CD4-positive, alpha-beta T cell (primary cell): ENCODE data around the gene PRDX2. TPM values are rescaled to one million over a fixed set of nuclear protein-coding genes. Genes with fewer than 3 reads are reported as not detected.

Experiments
- ATAC-seq: fragments of 200-7000 bp; cut with Tn5 transposase; one replicate; pipeline ENCODE4 v1.10.0; 2022; ENCODE audit warnings: mild to moderate bottlenecking; ENCODE audit not compliant: poor library complexity
- CTCF ChIA-PET: fragments of 350-600 bp; sonication (Branson Sonifier 250); formaldehyde crosslinking; loops from one replicate; lab custom pipeline; 2021; ENCODE audit warnings: antibody characterized with exemption, inconsistent platforms; lab: Charles Lee
- POLR2A ChIA-PET: fragments of 350-600 bp; sonication (Branson Sonifier 250); formaldehyde crosslinking; loops from one replicate; lab custom pipeline; 2021; ENCODE audit warnings: antibody characterized with exemption, inconsistent platforms; lab: Charles Lee
- DNase-seq, 14 experiments: peaks; one replicate each; pipeline ENCODE4 v3.0.0-alpha.2; 2013 to 2020; ENCODE audit warnings: mixed read lengths in 2 of 14
- H3K27ac ChIP-seq, 2 donors: one replicate each; pipeline versions ENCODE4 v1.5.1 to v1.7.0; 2013; ENCODE audit warnings: low read length in 2 of 2, low read depth in 1 of 2, mild to moderate bottlenecking in 1 of 2
- H3K27me3 ChIP-seq, 2 experiments: 1 replicate in 1 of 2; 2 replicates in 1 of 2; pipeline versions ENCODE4 v1.6.1 to v1.7.0; 2013; ENCODE audit warnings: low read length in 2 of 2, control low read depth in 1 of 2, mild to moderate bottlenecking in 1 of 2, moderate library complexity in 1 of 2; ENCODE audit not compliant: insufficient read depth in 2 of 2, control insufficient read depth in 1 of 2
- H3K36me3 ChIP-seq: one replicate; pipeline ENCODE4 v1.6.1; 2013; ENCODE audit warnings: low read length, control low read depth; ENCODE audit not compliant: insufficient read depth
- H3K4me1 ChIP-seq: one replicate; pipeline ENCODE4 v1.6.1; 2013; ENCODE audit warnings: low read length, control low read depth; ENCODE audit not compliant: insufficient read depth
- H3K4me3 ChIP-seq: one replicate; pipeline ENCODE4 v1.5.1; 2013; ENCODE audit warnings: mild to moderate bottlenecking, low read length, moderate library complexity
- H3K9me3 ChIP-seq, 2 experiments: 1 replicate in 1 of 2; 2 replicates in 1 of 2; pipeline versions ENCODE4 v1.6.1 to v1.7.0; 2013; ENCODE audit warnings: low read length in 2 of 2, mild to moderate bottlenecking in 2 of 2, control low read depth in 1 of 2, moderate library complexity in 1 of 2; ENCODE audit not compliant: control insufficient read depth in 1 of 2, insufficient read depth in 1 of 2
- H3K27ac Mint-ChIP-seq: one replicate; pipeline ENCODE4 v1.8.0; 2020; ENCODE audit warnings: mixed read lengths
- H3K27me3 Mint-ChIP-seq: one replicate; pipeline ENCODE4 v1.8.0; 2021; ENCODE audit warnings: mixed read lengths
- H3K36me3 Mint-ChIP-seq: one replicate; pipeline ENCODE4 v1.8.0; 2021; ENCODE audit warnings: low read depth, mixed read lengths
- H3K4me1 Mint-ChIP-seq: one replicate; pipeline ENCODE4 v1.8.0; 2021; ENCODE audit warnings: low read depth, mixed read lengths
- H3K4me3 Mint-ChIP-seq: one replicate; pipeline ENCODE4 v1.8.0; 2020; ENCODE audit warnings: mild to moderate bottlenecking, mixed read lengths
- H3K9me3 Mint-ChIP-seq: one replicate; pipeline ENCODE4 v1.8.0; 2020; ENCODE audit warnings: mixed read lengths
- intact Hi-C, 2 experiments: fragments of 100-400 bp; cut with DNase I in 1 of 2; cut with micrococcal nuclease in 1 of 2; formaldehyde crosslinking; loops; one replicate each; pipeline versions ENCODE4 v1.15.1 to v1.9.0; 2023 to 2025; cut with DNase I, micrococcal nuclease
- total RNA-seq, 174 experiments: library from RNA in 2 of 174; stranded (reverse) in 2 of 174; gene quantifications; one replicate each; pipeline ENCODE4 v1.2.3 and lab custom pipeline; 2021 to 2026
- TF ChIP-seq, protein P1 (sequence below): fragments of 200-600 bp; IDR thresholded peaks from one replicate; pipeline ENCODE4 v1.8.0; 2022; ENCODE audit warnings: antibody characterized with exemption, mild to moderate bottlenecking

Gene PRDX2
- total RNA-seq, 2 experiments from 2014 or later = 59.7 to 65.9 TPM

DNA sequence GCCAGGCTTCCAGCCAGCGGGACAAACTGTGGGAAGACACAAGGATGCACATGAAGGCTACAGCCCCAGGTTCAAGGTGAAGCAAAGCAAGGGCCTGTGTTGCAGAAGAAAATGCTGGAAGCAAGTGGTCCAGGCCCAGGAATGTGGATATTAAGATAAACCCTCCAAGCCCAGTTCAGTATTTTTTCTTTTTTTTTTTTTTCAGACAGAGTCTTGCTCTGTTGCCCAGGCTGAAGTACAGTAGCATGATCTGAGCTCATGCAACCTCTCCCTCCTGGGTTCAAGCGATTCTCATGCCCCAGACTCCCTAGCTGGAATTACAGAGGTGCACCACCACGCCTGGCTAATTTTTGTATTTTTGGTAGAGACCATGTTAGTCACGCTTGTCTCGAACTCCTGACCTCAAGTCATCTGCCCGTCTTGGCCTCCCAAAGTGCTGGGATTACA lies 4.4 kb downstream of the PRDX2 start:
- Mint-ChIP-seq H3K27ac (no peak overlapping the region), H3K4me3 (no peak overlapping the region), H3K27me3 (peaks cover 9% of the 10 kb centered on the region), H3K9me3 (no peaks in the 10 kb centered on the region), H3K36me3 (peaks cover 40% of the 10 kb centered on the region), H3K4me1 (peaks cover 38% of the 10 kb centered on the region)
- H3K27ac ChIP-seq = no peak overlapping the region
- H3K36me3 ChIP-seq = peaks cover 28% of the 10 kb centered on the region
- TF ChIP-seq, protein P1, sequence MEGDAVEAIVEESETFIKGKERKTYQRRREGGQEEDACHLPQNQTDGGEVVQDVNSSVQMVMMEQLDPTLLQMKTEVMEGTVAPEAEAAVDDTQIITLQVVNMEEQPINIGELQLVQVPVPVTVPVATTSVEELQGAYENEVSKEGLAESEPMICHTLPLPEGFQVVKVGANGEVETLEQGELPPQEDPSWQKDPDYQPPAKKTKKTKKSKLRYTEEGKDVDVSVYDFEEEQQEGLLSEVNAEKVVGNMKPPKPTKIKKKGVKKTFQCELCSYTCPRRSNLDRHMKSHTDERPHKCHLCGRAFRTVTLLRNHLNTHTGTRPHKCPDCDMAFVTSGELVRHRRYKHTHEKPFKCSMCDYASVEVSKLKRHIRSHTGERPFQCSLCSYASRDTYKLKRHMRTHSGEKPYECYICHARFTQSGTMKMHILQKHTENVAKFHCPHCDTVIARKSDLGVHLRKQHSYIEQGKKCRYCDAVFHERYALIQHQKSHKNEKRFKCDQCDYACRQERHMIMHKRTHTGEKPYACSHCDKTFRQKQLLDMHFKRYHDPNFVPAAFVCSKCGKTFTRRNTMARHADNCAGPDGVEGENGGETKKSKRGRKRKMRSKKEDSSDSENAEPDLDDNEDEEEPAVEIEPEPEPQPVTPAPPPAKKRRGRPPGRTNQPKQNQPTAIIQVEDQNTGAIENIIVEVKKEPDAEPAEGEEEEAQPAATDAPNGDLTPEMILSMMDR = no peak
- DNase-seq (peak in 1 of 14 experiments; percentile 32), ATAC-seq (no peak)
- H3K27me3 ChIP-seq = no peaks in the 10 kb centered on the region
- ChIA-PET CTCF (interaction anchor here (1.5 to 9.4 kb wide), 7 partner anchors 9 to 64 kb away, joined by 6 to 178 read pairs (median 14); partner anchors contain the start of genes HOOK2 and RNASEH2A), POLR2A (interaction anchor here (1.6 to 8.3 kb wide), 2 partner anchors 9 to 21 kb away, joined by 4 to 301 read pairs; partner anchors contain the start of genes HOOK2 and RNASEH2A)
- H3K9me3 ChIP-seq = no peaks in the 10 kb centered on the region
- H3K4me3 ChIP-seq = no peak overlapping the region
- H3K4me1 ChIP-seq = peaks cover 56% of the 10 kb centered on the region
- intact Hi-C loops = loop anchor here (2.0 to 5.0 kb wide), 2 partner anchors 80 to 120 kb away; no protein-coding TSS in a partner anchor

DNA sequence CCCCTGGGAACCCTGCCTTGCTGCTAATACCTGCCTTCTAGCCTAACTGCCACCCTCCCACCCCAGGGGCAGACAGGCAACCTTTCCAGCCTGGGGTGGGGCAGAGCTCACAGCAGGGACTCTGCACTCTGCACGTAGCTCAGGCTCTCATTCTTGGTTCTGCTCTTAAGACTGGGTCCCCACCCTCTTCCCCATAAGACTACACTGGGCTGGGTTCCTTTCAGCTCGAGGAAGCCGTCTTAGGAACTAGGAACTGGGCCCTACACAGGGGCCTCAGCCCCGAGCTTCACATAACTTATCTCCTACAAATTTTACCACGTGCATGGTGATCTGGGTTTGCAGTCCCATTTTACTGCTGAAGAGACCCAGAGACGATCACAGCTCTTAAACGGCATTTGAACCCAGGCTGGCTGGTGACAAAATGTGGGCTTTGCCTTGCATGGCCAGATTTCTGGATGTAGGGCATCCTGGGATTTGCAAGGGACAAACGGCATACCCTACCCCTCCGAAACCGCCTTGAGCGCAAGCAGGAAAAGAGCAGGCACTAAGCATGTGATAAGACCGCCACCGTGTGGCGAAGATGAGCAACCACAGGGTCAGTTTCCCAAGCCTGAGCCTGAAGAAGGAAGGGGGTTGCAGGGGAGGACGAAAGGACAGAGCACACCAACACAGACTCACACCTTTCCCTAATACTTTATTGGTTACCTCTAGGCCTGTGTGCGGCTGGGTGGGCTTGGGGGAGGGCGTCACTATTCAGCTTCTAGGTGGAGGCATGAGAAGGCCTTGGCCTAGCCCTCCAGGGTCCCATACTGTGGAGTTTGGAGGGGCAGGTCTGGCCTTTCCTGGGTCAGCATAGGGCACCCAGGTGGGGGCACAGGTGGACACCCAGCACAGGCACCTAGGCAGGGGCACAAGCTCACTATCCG lies 5.2 kb downstream of the PRDX2 start:
- Histone ChIP-seq H3K9me3 (no peaks in the 10 kb centered on the region), H3K27me3 (no peaks in the 10 kb centered on the region), H3K4me3 (peak overlapping the region; percentile 37), H3K4me1 (peaks cover 52% of the 10 kb centered on the region), H3K36me3 (peaks cover 28% of the 10 kb centered on the region), H3K27ac (peak overlapping the region; percentile 54 to 55)
- TF ChIP-seq, protein P1 = peak; percentile 94
- H3K4me1 Mint-ChIP-seq = peaks cover 36% of the 10 kb centered on the region
- CTCF ChIA-PET = interaction anchor here (0.7 to 9.4 kb wide), 16 partner anchors 9 to 80 kb away, joined by 3 to 178 read pairs (median 6); partner anchors contain the start of genes HOOK2 and RNASEH2A
- H3K36me3 Mint-ChIP-seq = peaks cover 44% of the 10 kb centered on the region
- POLR2A ChIA-PET = interaction anchor here (0.8 to 8.3 kb wide), 10 partner anchors 9 to 95 kb away, joined by 3 to 348 read pairs (median 4); partner anchors contain the start of genes GCDH, HOOK2 and RNASEH2A
- peaks cover 10% of the 10 kb centered on the region for H3K27me3 Mint-ChIP-seq
- ATAC-seq (peak; percentile 7), DNase-seq (peak in 13 of 14 experiments; percentile 65 to 90 (median 70))
- H3K27ac Mint-ChIP-seq = peak overlapping the region; percentile 82
- intact Hi-C loops = loop anchor here (1.0 to 5.0 kb wide), 7 partner anchors 10 to 119 kb away; partner anchors contain the start of gene RNASEH2A (in 1 of the 2)
- no peaks in the 10 kb centered on the region for H3K9me3 Mint-ChIP-seq
- peak overlapping the region; percentile 82 for H3K4me3 Mint-ChIP-seq

DNA sequence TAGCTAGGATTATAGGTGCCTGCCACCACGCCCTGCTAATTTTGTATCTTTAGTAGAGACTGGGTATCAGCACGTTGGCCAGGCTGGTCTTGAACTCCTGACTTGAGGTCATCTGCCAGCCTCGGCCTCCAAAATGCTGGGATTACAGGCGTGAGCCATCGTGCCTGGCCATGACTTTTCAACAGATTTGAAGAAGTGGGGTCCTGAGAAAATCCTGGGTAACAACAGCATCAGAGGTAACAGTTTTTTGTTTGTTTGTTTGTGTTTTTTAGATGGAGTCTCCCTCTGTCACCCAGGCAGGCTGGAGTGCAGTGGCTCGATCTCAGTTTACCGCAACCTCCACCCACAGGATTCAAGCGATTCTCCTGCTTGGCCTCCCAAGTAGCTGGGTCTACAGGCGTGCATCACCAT lies 6.6 kb downstream of the PRDX2 start:
- peaks cover 39% of the 10 kb centered on the region for H3K4me1 Mint-ChIP-seq
- ChIA-PET CTCF (interaction anchor here (1.9 to 9.4 kb wide), 7 partner anchors 11 to 78 kb away, joined by 7 to 178 read pairs (median 14); partner anchors contain the start of genes HOOK2 and RNASEH2A), POLR2A (interaction anchor here (1.1 to 8.3 kb wide), 5 partner anchors 13 to 72 kb away, joined by 3 to 348 read pairs (median 39); partner anchors contain the start of genes HOOK2 and TNPO2)
- intact Hi-C loops = loop anchor here (5.0 kb wide), 2 partner anchors 118 to 128 kb away; partner anchors contain the start of genes MAN2B1 (in 1 of the 2) and WDR83 (in 1 of the 2)
- Histone ChIP-seq H3K9me3 (no peaks in the 10 kb centered on the region), H3K36me3 (peaks cover 24% of the 10 kb centered on the region), H3K4me3 (no peak overlapping the region), H3K4me1 (peaks cover 50% of the 10 kb centered on the region), H3K27ac (peak overlapping the region in 1 of 2 donors; percentile 99), H3K27me3 (no peaks in the 10 kb centered on the region)
- peak overlapping the region; percentile 86 for H3K4me3 Mint-ChIP-seq
- TF ChIP-seq, protein P1 = no peak
- peaks cover 13% of the 10 kb centered on the region for H3K27me3 Mint-ChIP-seq
- DNase-seq (peak in 1 of 14 experiments; percentile 48), ATAC-seq (no peak)
- H3K27ac Mint-ChIP-seq = peak overlapping the region; percentile 99
- H3K9me3 Mint-ChIP-seq = no peaks in the 10 kb centered on the region
- peaks cover 47% of the 10 kb centered on the region for H3K36me3 Mint-ChIP-seq
